Left forelimb (tissue), 1 donor: Measurements from ENCODE around the gene DOK3.
A peak's percentile ranks its signal among the peaks of the same experiment; 100 is the strongest.
"Not testable (repeated sequence)": the region's sequence is repeated elsewhere in the genome, so short reads cannot be mapped to it uniquely, and the experiment has no call there.

Experiments used
- DNase-seq: peaks from one replicate; pipeline ENCODE4 v3.0.0-alpha.2; 2018; ENCODE audit warnings: low spot score

The DOK3 gene

DNA sequence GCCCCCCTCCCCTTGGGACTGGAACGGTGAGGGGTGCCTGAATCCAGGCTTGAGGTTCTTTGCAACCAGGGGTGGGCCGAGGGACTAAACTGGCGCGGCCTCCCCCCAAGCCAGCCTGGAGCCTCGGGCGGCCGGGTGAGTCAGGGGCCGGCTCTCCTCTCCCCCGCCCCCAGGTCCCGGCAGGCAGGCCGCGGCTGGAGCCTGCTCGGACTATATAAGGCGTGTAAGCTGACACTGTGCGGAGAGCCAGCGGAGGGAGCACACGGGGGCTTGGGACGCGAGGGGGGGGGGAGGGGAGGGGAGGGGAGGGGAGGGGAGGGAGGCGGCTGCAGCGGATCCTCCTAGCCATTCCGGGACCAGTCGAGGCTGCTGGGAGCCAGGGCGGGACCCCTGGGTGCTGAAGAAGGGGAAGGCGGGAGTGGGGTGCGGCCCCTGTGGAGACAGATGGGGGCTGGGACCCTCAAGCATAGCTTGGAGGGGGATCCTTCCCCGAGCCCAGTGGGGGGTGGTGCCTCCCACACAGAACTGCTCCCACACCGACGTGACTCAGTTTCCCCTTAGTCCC is 12.8 kb downstream of the DOK3 start:
- peak; percentile 90 for DNase-seq

DNA sequence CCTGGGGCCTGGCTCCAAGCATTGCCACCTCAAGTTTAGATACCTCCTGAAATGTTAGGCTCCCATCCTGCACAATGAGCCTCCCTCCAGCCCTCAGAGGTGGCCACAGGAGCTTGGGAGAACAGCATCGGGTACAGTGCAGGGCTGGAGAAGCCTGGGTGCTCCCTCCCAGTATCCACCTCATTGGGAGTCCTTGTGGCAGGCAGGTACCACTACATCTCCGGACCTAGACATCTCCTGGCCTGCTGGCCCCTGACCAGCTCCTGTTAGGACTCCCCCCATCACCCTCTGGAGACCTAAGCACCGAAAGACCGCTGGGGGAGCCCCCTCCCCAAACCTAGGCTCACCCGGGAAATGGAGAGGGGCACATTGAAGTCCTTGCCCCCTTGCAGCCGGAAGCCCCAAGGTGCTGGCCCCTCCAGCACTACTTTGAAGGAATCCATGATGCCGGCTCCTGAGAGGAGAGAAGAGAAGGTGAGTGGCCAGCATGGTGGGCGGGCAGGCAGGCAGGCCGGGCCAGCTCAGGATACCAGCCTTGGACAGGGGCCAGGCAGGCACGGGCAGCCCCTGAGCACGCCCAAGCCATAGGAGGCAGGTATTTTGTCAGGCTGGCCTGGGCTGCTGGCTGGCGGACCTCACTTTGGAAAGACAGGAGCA is 13.4 kb downstream of the DOK3 start:
- no peak for DNase-seq

DNA sequence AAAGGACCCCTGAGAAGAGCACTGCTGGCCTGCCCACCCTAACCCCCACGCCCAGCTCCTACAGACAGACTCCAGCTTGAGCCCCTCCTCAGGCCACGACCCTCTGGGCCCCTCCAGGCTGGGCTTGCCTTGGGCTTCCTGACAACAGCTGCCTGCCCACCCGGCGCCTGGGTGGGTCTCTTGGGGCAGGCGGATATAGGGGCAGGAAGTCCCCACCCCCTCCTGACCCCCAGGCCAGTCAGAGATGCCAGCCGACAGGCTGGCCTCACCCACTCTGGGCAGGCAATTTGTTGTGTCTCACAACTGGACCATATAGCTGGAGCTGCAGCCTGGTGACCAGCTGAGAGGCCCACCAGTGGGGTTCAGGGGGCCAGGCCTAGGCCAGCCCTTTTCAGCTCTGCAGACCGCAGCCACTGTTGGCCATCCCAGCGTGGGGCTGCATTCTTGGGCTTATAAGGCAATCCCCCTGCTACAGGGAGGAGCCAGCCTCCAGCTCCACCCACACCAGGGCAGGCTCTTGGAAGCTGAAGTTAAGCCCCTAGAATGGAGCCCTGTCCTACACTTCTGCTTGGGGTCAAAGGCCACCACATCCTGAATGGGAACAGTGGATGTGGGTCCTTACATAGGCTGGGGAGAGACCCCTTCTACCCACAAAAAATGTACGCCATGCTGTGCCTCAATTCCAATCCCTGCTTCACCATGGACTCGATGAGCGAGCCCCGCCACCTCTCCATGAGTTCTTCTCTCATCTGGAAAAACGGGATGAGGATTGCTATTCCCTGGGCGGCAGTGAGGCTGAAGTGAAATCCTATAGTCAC is 14.2 kb downstream of the DOK3 start:
- peak; percentile 85 for DNase-seq

DNA sequence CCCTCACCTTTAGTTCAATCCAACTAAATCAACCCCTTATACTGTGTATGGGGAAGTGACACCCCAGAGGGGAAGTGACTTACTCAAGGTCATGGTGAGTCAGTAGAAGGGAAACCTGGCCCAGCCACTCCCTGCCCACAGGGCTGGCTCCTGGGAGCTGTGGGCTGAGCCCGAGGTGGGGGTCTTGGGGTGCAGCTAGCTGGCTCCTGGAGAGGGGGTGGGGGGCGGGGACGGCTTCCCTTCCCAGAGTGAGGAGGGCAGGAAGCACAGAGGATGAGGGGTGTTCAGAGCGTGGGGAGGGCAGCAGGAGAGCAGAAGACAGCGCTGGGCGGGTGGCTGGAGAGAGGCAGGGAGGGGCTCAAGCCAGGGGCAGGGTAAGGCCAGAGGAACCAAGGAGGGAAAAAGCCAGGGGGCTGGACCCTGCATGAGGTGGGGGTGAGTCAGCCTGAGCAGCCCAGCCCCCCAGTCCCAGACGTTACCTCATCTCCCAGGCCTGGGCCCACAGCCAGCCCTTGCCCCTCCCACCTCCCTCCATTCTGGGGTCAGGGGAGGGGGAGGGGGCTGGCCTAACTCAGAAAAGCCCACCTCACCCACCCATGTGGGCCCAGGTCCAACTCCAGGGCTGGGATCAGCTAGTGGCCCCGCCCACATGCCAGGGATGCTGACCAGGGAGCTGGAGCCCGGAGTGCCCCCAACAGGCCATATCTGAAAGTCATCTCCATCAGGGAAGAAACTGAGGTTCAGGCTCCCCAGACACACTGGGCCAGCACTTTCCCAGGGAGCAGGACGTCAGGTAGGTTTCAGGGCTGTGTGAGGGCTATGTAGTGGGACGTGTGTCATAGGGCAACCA is 15.1 kb downstream of the DOK3 start:
- peak; percentile 87 for DNase-seq

DNA sequence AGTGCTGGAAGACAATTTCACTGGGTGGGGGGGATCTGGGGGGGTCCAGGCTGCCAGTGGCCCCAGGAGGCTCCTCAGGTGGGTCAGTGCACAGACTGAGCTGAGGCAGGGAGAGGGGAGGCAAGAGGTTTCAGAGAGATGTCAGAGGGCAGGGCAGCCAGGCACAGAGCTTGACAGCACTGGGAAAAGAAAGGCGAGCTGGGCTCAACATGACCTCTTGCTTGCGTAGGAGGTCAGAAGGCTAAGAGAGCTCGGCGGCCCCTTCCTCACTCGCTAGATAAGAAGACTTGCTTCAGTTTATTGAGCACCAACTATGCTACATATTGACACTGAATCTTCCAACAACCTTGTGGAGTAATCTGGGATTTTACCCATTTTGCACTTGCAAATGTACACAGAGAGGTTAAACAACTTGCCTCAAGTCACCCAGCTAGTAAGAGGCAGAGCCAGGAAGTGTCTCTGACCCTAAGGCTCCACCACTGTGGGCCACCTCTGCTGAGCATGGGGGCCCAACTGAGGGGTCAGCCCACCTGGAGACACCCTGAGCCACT is 15.8 kb downstream of the DOK3 start:
- DNase-seq = no peak

DNA sequence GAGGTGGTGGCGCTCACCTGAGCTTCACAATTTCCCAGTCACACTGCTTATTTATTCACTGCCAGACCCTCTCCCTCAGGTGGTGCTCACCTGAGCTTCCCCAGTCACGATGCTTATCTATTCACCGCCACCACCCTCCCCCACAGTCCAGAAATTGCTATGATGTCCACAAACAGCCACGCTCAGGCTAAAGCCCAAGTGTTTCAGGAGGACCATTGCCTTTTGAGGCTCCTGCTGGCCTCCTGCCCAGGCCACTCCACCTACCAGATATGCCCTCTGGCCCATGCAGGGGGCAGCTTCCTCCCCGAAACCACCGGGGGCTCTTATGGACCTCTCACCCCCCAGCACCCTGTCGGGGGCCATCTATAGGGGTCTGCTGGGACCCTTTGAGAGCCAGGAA is 16.8 kb downstream of the DOK3 start:
- no peak for DNase-seq

DNA sequence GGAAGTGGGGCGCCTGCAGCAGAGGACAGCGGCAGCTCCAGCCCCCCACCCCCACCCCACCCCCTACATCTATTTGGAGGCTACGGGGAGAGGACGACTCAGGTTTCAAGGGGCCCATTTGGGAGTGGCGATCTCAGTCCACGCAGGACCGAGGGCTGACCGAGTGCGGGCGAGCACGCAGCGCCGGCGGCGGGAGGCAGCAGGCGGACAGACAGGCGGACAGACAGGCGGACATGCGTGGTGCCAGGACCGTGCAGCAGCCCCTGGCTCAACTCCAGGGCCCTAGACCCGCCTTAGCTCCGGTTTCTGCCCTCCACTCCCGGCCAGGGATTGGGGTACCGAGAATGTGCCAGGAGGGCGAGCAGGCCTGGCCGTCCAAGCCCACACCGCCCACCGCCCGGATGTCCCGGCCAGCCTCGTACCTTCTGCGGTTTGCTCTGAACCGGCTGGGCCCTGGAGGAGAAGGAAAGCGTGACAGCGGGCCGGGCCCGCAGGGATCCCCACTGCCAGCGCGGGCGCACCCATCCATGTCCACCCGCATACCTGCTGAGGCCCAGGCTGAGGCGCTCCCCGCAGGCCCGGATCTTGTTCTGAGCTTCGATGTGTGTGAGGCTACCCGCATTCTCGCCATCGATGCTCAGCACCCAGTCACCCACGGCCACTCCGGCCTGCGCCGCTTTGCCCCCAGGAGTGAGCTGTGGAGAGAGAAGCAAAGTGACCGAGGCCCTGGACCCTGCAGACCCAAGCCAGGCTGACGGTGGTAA is 17.5 kb downstream of the DOK3 start:
- DNase-seq = no peak

DNA sequence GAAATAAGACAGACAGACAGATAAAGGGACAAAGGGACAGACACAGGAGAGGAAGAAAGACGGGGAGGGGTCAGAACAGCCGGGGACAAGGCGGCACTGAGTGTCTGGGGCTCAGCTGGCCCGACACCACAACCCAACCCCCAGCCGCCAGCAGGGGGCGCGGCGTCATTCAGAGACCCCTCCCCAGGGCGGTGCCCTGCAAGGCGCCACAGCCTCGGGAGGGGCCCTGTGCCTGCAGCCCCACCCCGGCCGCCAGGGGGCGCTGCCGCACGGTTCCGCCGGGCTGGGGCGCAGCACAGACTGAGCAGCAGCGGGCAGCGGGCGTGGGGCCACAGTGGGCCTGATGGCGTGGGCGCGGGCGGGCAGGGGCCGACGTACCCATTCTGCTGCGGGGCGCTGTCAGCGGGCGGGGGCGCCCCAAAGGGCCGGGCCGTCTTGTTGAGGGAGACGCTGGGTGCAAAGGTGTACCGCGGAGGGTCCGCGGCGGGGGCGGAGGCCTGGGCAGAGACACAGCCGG is 18.1 kb downstream of the DOK3 start:
- DNase-seq = no peak

DNA sequence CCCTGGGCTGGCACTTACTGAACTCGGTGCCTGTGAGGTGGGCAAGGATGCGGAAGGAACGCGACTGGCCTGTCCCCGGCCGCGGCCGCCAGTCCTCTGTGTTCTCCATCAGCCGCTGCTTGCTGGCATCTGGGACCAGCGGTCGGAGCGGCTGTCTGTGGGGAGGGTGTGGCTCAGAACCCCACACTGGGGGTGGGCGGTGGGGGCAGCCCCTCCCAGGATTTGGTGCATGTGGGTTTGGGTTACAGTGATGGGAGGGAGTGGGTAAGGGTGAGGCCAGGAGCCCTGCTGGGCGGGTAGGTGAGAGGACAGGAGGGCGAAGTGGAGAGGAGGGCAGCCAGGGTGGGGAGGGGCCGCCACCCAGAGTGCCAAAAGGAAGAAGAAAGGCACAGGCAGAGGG is 18.6 kb downstream of the DOK3 start:
- no peak for DNase-seq

DNA sequence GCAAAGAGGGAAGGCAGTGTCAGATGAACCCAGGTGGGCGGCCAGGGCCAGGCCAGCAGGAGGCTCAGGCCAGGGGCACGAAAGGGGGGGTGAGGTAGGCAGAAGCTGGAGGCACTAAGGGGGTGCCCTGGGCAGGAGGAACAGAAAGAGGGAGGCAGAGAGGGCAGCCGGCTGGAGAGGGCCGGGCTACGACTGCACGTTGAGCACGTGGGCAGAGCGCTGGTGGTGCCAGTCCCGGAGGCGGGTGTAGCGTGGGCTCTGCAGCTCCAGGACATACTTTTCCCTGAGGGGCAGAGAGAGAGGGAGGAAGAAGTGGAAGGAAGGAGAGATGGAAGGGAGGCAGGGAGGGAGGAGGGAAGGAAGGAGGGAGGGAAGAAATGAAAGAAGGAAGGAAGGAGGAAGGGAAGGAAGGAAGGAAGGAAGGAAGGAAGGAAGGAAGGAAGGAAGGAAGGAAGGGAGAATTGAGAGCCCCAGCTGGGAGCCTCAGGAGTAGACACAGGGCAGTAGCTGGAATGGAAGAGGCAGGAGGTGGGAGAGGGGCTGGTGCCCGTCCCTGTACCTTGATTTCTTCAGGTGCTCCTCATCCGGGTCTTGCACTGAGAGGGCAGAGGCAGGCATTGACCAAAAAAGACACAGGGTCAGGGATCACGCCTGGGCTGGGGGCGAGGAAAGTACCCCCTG is 19.2 kb downstream of the DOK3 start:
- no peak for DNase-seq

DNA sequence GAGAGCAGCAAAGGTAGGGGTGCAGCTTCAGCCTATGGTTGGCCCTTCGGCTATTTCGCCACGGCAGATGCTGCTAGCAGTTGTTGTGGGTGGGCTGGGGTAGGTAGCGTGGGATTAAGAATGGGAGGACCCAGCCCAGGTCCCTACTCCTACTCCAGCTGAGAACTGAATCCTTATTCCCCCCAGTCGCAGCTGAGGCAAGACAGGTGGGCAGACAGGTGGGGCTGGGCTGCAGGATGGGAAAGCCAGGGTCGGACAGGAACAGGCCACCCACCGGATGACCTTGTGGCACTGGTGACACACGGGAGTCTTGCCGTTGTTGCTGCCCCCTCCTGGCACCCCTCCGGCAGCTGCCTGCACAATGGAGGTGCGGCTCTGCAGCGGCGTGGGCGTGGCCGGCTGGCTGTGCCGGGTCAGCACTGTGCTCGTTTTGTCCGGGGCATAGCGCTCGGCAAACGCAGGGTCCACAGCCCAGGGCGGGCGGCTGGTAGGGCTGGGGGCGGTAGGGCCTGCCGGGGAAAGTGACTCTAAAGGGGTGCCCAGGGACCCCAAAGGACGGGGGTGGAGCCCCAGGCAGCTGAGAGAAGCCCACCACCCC is 20.4 kb downstream of the DOK3 start:
- DNase-seq = no peak

DNA sequence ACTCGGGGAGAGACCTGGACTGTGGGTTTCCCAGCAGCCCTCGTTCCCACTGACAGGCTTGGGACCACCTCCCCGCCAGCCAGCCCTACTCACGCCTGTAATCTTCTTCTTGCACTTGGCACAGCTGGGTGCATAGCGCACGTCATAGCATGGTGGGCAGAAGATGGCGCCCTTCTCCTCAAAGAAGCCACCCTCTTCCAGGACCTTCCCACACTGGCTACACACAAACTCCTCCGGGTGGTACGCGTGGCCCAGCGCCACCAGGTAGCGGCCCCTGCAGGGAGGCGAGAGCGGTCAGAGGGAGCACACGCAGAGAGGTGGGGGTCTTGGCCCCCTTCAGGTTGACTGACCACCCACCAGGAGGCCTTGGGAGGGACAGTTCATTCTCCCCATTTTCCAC is 21.7 kb downstream of the DOK3 start:
- DNase-seq = no peak

DNA sequence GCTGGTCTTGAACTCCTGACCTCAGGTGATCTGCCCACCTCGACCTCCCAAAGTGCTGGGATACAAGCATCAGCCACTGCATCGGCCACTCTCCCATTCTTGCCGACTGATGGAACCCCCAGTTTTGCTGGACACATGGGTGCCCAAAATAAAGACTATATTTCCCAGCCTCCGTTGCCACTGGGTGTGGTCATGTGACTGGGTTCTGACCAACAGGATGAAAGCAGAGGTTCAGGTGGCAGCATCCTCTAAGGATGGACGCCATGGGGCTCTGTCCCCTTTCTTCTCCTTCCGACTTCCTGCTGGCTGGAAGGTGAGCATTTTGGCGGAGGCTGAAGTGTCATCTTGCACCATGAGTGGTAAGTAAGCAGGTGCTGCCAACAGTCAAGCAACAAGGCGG is 22.5 kb downstream of the DOK3 start:
- no peak for DNase-seq

DNA sequence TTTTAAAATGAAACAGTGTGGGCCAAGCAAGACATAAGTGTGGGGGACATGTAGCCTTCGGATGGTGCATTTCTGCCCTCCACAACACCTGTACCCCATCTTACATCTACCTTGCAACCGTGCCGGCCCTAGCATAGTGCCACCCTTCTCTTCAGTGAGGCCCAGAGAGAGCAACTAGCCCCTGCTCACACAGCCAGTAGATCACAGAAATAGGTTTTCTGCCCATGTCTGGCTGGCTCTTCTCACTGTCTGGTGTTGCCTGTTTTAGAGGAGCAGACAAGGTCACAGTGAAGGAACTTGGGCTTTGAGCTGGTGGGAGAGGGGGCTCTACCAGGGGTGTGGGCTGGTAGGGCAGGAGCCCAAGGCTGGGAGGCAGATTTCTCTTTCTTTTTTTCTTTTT is 23.4 kb downstream of the DOK3 start:
- no peak for DNase-seq

DNA sequence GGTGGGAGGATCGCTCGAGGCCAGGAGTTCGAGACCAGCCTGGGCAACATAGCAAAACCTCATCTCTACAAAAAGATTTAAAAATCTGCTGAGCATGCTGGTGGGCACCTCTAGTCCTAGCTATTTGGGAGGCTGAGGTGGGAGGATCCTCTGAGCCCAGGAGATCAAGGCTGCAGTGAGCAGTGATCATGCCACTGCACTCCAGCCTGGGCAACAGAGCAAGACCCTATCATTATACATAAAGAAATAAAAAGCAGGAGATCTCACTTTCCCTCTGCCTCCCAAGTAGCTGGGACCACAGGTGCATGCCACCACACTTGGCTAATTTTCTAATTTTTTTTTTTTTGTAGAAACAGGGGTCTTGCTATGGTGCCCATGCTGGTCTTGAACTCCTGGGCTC is 23.9 kb downstream of the DOK3 start:
- not testable (repeated sequence) for DNase-seq

DNA sequence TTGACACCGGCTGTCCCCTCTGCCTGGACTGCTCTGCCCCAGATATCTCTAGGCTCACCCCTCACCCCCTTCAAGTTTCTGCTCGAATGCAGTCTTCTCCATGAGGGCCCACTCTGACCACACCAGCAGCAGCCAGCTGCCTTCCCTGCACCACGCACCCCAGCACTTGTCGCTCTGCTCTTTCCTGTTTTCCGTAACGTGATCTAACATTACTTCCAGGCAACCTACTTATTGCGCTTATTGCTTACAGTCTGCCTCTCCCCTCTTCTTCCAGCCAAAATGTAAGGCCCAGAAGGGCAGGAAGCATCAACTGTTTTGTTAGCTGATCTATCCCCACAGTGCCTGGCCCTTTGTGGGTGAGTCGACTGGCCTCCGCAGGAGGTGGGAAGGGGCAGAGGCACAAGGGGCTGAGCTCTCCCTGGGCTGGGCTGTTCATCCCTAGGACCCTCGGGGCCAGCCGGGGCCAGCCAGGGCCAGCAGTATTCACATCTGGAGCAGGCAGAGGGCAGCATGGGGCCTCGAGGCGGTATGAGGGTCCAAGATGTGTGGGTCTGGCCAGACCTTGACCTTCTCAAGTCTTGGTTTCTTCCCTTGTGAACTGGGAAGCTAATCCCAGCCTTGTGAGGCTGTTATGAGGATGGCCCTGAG is 24.6 kb downstream of the DOK3 start:
- no peak for DNase-seq

DNA sequence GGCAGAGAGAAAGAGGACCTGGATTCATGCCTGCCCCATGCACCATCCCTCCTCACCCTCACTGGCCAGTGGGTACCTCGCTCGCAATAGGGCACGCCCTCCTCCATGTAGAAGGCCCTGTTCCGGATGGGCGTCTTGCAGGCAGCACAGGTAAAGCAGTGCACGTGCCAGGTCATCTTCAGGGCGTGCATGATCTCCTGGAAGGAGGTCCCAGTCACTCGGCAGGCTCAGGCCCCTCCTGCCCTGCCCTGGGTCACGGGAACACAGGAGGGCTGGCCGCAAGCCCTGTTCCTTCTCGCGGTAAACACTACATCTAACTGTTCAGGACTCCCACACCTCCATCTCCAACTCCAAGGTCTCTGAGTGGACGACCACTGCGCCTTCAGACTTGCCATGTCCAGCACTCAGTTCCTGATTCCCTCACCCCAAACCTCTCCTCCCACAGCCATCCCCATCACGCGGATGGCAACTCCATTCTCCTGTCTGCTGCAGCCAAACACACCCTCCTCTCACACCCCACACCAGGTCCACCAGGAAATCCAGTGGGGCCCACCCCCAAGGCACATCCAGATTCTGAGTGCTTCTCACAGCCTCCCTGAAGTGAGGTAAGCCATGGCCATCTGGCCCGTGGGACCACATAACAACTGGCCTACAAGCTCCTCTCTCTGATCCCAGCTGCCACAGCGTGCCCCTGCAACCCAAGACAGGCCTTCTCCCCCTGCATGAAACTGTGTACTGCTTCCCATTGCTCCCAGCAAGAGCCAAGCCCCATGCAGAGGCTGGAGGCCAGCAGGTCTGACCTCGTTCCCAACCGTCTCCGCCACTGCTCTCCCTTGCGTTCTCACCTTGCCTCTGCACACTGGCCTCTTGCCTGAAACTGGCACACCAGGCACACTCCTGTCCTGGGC is 25.4 kb downstream of the DOK3 start:
- no peak for DNase-seq

DNA sequence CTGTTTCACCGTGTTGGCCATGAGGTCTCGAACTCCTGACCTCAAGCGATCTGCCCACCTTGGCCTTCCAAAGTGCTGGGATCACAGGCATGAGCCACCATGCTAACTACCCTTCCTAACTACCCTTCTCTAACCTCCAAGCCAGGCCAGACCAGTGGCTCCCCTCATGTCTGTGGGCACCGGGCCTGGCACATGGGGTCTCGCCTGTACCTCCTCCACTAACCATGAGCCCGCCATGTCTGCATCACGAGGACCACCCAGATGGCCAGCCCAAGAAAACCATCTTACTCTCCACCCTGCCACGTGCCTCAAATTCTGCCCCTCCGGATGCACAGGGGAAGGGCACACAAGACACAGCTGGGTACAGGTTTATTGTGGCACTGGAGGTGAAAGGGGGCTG is 26.6 kb downstream of the DOK3 start:
- DNase-seq = no peak

DNA sequence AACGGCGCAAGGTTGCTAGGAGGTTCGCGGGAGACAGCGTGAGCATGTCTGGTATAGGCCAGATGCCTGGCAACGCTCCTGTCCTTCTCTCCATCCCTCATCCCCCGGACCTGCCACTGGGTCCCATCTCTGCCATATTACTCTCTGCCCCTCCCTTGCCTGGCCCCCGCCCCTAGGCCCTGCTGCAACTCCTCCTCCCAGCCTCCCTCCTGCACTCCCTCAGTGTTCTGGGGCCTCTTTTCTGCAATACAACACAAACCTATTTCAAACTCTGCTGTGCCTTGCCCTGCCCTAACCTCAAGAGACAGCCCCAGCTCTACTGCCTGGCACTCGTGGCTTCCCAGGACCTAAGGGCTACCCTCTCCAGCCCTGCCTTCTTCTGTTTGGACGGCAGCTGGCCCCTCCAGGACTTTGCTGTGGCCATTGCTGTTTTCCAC is 27.2 kb downstream of the DOK3 start:
- no peak for DNase-seq
